H7 (cell line): ENCODE data around the gene GMDS. TPM values are rescaled to one million over a fixed set of nuclear protein-coding genes. Genes with fewer than 3 reads are reported as not detected.

ENCODE experiments used
- DNase-seq: peaks from one replicate; pipeline ENCODE4 v3.0.0; 2012
- H3K27me3 ChIP-seq: 2 replicates; pipeline ENCODE4 v1.6.0; 2011; ENCODE audit warnings: mild to moderate bottlenecking, low read length; ENCODE audit not compliant: control insufficient read depth, insufficient read depth
- H3K36me3 ChIP-seq: replicated peaks from 2 replicates; pipeline ENCODE4 v1.5.1; 2011; ENCODE audit warnings: low read length; ENCODE audit not compliant: control insufficient read depth, insufficient read depth
- H3K4me3 ChIP-seq: 2 replicates; pipeline ENCODE4 v1.5.1; 2011; ENCODE audit warnings: low read depth, mild to moderate bottlenecking, control low read depth, low read length, moderate library complexity; ENCODE audit not compliant: insufficient read depth
- total RNA-seq: library from RNA; depleted of rRNA; stranded (reverse); fragments of >200 nt; shearing (Covaris generic); gene quantifications from 2 replicates; pipeline ENCODE4 v1.2.3, GENCODE V29; 2014

The GMDS gene
- total RNA-seq, 1 experiment from 2014 or later = 9.0 TPM

GRCh38 chr6:1586861-1587450 lies 658.4 kb downstream of the GMDS start:
- Histone ChIP-seq H3K36me3 (no peaks in the 10 kb centered on the region), H3K27me3 (no peaks in the 10 kb centered on the region), H3K4me3 (no peak overlapping the region)
- DNase-seq = no peak

DNA sequence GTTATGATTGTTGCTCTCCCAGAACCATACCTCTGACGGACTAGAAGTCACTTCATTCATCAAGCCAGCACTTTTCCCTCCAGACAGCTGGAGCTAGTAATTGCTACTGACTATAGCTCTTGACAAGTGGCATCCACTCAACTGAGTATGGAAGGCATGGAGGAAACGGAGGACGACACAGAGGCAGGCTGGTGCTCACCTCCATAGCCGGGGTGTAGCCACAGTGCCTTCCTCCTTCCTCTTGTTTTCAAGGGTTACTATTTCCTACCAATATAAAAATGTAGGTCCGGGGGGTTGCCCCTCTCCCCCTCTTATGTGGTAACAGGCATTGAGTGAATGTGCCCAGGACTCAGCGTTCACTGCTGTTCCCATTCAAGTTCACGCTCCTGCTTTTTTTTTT lies 659.1 kb downstream of the GMDS start:
- Histone ChIP-seq H3K4me3 (no peak overlapping the region), H3K27me3 (no peaks in the 10 kb centered on the region), H3K36me3 (no peaks in the 10 kb centered on the region)
- DNase-seq = no peak

- Histone ChIP-seq H3K4me3 (no peak overlapping the region), H3K27me3 (no peaks in the 10 kb centered on the region), H3K36me3 (no peaks in the 10 kb centered on the region)
- no peak for DNase-seq
Observed at GRCh38 chr6:1585669-1586049, 659.7 kb downstream of the GMDS start.

DNA sequence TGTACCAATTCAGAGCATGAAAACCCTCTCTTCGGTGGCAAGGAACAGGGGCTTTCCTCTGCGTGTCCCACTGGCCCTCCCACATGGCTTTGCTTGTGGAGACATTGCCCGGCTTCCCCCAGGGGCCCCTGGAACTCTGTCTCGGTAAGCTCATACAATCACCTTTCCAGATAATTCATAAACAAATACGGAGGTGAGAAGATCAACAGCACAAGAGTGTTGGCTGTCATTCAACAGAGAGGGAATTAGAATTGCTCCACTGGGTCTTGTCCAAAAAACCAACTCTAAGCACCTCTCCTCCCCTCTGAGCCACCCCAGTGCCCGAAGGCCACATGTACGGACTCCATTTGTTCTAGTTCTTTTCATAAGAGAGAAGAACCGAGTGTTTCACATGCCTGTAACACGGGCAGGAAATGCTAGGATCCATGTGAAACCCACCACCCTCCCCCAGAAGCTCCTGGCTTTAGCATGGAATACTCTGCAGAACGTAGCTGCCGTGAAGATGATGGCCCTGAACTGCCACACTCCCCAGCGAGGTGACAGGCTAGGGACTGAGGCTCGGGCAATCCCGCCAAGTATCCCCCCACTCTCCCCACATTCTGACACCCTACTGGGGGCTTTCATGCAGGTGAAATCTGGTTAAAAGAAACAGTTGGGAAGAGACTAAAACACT lies 660.3 kb downstream of the GMDS start:
- no peaks in the 10 kb centered on the region for H3K36me3 ChIP-seq
- no peak overlapping the region for H3K4me3 ChIP-seq
- H3K27me3 ChIP-seq = no peaks in the 10 kb centered on the region
- no peak for DNase-seq

DNA sequence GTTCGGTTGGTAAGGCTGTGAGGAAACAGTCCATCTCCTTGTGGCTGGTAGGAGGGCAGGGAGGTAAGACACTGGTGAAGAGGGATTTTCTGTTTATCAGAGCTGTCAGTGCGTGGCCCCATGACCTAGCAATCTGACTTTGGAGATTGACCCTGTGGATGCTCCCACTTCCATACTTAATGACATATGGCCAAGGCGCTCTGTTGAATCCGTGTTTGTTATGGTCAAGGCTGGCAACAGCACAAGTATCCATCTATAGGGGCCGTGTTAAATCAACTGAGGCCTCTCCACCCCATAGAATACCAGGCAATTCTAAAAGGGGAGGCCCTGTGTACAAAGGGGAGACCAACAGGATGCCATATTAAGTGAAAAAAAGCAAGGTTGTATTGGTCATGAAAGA lies 661.3 kb downstream of the GMDS start:
- no peak overlapping the region for H3K4me3 ChIP-seq
- H3K27me3 ChIP-seq = no peaks in the 10 kb centered on the region
- H3K36me3 ChIP-seq = no peaks in the 10 kb centered on the region
- DNase-seq = no peak

- Histone ChIP-seq H3K27me3 (no peaks in the 10 kb centered on the region), H3K4me3 (no peak overlapping the region)
- DNase-seq = no peak
Observed at GRCh38 chr6:1581120-1581991, 664.0 kb downstream of the GMDS start.

DNA sequence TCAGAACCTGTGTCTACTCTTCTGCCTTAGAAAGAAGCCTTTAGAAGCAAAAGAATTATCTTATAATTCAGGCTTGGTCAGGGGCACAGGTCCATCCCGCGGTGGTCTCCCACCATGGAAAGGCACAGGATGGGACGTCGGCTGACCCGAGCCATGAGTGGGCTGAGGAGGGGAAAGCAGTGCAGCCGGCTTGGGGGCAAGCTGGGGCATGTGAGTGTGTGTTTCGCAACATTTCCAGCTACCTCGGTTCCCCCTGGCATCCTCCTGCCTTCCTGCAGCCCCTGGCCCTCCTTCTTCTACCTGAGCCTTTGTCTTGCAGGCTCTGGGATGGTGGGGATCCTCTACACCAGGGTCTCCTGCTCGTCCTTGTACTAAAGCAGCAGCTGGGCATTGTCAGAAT lies 664.8 kb downstream of the GMDS start:
- Histone ChIP-seq H3K27me3 (no peaks in the 10 kb centered on the region), H3K4me3 (no peak overlapping the region), H3K36me3 (no peaks in the 10 kb centered on the region)
- no peak for DNase-seq

More at GRCh38 chr6:1581120-1581991, 664.0 kb downstream of the GMDS start:
- no peaks in the 10 kb centered on the region for H3K36me3 ChIP-seq

GRCh38 chr6:1580109-1580508 lies 665.3 kb downstream of the GMDS start:
- no peak for DNase-seq

DNA sequence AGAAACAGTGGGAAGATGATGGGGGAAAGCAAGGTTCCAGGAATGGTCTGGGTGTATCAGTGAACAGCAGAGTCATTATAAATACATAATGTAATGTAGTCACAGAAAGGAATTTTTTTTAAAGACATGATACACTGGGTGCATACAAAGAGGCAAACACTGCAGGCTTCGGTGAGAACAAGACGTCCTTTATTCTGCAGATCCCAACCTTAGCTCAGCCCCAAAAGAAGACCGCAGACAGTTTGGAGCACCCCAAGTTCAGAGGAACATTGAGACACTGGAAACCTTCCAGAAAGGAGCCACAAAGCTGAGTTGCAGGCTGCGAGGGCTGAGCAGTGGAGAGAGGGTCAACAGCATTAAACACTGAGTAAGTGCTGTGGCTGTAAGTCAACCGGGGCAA lies 666.3 kb downstream of the GMDS start:
- DNase-seq = no peak
- Histone ChIP-seq H3K4me3 (no peak overlapping the region), H3K36me3 (no peaks in the 10 kb centered on the region), H3K27me3 (no peaks in the 10 kb centered on the region)

More at GRCh38 chr6:1580109-1580508, 665.3 kb downstream of the GMDS start:
- Histone ChIP-seq H3K4me3 (no peak overlapping the region), H3K27me3 (no peaks in the 10 kb centered on the region), H3K36me3 (no peaks in the 10 kb centered on the region)

DNA sequence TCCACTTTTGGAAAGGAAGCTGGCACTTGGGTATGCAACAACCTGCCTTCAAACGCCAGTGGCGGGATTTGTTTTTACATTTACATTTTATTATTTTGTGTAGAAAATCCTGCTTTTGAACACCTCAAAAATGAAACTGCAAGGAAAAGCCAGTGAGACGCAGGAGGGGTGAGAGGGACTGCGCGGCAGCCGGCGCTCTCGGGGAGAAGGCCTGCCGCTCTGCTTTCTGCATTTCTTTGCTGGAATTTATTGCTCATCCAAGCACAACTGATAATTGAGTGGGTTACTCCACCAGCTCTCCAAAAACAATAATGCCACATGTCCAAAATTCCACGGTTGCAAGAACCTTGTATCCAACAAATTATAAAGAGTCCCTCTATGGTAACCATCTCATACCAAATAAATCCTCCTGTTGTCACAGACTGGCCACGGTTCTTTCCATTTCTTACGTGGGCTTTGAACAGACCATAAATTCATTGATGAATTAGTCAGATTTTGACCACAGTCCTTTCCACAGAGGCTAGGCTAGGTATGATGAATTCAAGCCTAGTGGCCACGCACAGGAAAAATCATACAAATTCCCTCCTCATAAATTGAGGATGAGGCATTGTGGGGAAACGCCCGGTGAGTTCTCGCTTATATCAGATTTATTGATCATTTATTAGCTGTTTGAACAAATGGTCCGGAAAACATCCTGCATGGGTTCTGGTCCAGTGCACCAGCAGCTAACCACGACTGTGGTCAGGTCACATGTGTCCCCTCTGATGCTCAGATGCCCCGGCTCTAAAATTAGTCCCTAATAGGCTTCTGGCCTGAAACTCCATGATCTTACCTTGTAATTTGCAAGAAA lies 667.3 kb downstream of the GMDS start:
- DNase-seq = no peak
- Histone ChIP-seq H3K4me3 (no peak overlapping the region), H3K36me3 (no peaks in the 10 kb centered on the region), H3K27me3 (no peaks in the 10 kb centered on the region)

DNA sequence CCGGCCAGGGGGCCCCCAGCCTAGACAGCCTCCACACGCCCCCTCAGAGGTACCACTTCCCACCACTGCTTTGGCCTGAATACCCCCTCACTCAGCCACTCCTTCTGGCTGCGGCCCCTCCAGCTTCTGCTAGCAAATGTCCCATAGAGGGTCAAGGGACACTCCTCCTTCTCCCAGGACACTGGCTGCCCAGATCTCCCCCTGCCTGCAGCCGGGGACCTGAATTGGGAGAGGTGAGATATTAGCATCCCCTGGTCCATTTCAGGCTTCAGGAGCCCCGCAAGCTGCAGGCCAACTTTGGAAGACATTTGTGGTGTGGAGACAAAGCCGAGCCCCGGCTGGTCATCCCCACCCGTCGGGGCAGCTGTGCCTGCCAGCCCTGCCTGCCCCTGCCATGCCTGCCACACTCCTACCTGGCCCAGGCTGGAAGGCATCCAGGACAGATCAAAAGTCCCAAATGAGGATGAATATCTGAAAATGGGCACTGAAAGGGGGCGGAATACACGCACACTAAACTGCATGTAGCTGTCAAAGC lies 668.2 kb downstream of the GMDS start:
- no peak for DNase-seq
- H3K27me3 ChIP-seq = no peaks in the 10 kb centered on the region
- H3K36me3 ChIP-seq = no peaks in the 10 kb centered on the region
- no peak overlapping the region for H3K4me3 ChIP-seq

DNA sequence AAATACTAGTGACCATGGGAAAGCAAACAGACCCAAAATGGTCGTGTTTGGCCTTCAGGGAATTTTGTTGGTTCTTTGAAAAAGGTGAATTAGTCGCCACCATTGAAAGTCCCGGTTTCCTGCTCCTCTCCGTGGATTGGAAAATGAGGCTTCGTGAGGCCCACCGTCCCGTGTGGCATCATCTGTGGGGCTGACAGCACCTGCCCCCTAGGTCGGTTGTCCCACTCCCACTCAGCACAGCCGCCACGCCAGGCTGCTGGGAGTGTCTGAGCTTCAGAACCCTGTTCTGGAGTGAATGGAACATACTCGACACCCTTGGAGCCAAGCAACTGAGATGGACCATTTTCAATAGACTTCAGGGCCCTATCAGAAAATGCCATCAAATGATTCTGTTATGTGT lies 668.7 kb downstream of the GMDS start:
- Histone ChIP-seq H3K27me3 (no peaks in the 10 kb centered on the region), H3K36me3 (no peaks in the 10 kb centered on the region), H3K4me3 (no peak overlapping the region)
- no peak for DNase-seq

- Histone ChIP-seq H3K36me3 (no peaks in the 10 kb centered on the region), H3K27me3 (no peaks in the 10 kb centered on the region), H3K4me3 (no peak overlapping the region)
- DNase-seq = no peak
Observed at GRCh38 chr6:1576166-1576565, 669.2 kb downstream of the GMDS start.
